RWPE2 (cell line): ENCODE results near the gene CLBA1.

ENCODE experiments used
- ATAC-seq: fragments of 200-7000 bp; cut with Tn5 transposase; 3 replicates; pipeline ENCODE4 v1.9.1; 2021; ENCODE audit warnings: low read depth
- DNase-seq: peaks from one replicate; pipeline ENCODE4 v3.0.0-alpha.2; 2020; ENCODE audit warnings: low spot score
- H3K27ac ChIP-seq: fragments of 450-650 bp; 2 replicates; pipeline ENCODE4 v1.5.1; 2017; ENCODE audit warnings: mild to moderate bottlenecking; ENCODE audit not compliant: poor library complexity, severe bottlenecking
- H3K27me3 ChIP-seq: fragments of 250-450 bp; sonication (Bioruptor Pico); 2 replicates; pipeline ENCODE4 v1.5.1; 2021; ENCODE audit warnings: mild to moderate bottlenecking, moderate library complexity; ENCODE audit not compliant: insufficient read depth, poor library complexity, severe bottlenecking
- H3K36me3 ChIP-seq: fragments of 250-450 bp; sonication (Bioruptor Pico); 2 replicates; pipeline ENCODE4 v1.5.1; 2020; ENCODE audit warnings: low read depth, mild to moderate bottlenecking, moderate library complexity
- H3K4me1 ChIP-seq: fragments of 250-450 bp; sonication (Bioruptor Pico); 2 replicates; pipeline ENCODE4 v1.5.1; 2021; ENCODE audit warnings: mild to moderate bottlenecking, moderate library complexity; ENCODE audit not compliant: insufficient read depth, poor library complexity, severe bottlenecking
- H3K4me3 ChIP-seq: fragments of 250-450 bp; sonication (Bioruptor Pico); 2 replicates; pipeline ENCODE4 v1.5.1; 2021; ENCODE audit warnings: mild to moderate bottlenecking, moderate library complexity; ENCODE audit not compliant: severe bottlenecking
- H3K9me3 ChIP-seq: fragments of 250-450 bp; sonication (Bioruptor Pico); 2 replicates; pipeline ENCODE4 v1.5.1; 2021; ENCODE audit warnings: mild to moderate bottlenecking, moderate library complexity; ENCODE audit not compliant: severe bottlenecking
- TF ChIP-seq, protein P1 (sequence below): fragments of 450-650 bp; IDR thresholded peaks from one replicate; pipeline ENCODE4 v1.5.1; 2017; ENCODE audit warnings: mild to moderate bottlenecking, moderate library complexity; ENCODE audit not compliant: poor library complexity, severe bottlenecking

CLBA1 gene

DNA sequence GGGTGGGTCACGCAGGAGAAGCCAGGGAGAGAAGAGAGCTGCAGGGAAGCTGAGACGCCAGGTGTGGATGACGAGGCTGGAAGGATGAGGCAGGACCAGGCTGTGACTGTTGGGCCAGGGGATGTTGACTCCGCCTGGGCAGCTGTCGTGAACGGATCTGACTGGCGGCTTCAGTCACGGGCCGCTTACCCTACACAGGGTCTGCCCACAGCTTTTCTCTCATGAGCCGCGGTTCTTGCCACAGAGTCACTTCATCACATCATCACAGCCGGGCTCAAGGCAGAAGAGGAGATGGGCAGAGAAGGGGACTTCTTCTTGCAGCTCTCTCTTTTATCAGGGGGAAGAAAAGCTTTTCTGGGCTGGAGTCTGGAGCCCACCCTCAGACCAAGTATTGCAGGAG is 7.7 kb downstream of the CLBA1 start:
- Histone ChIP-seq H3K9me3 (no peaks in the 10 kb centered on the region), H3K4me3 (no peak overlapping the region), H3K36me3 (peaks cover 45% of the 10 kb centered on the region), H3K4me1 (no peaks in the 10 kb centered on the region), H3K27me3 (no peaks in the 10 kb centered on the region), H3K27ac (no peak overlapping the region)
- no peak for ATAC-seq
- peak; percentile 57 for DNase-seq
- TF ChIP-seq, protein P1, sequence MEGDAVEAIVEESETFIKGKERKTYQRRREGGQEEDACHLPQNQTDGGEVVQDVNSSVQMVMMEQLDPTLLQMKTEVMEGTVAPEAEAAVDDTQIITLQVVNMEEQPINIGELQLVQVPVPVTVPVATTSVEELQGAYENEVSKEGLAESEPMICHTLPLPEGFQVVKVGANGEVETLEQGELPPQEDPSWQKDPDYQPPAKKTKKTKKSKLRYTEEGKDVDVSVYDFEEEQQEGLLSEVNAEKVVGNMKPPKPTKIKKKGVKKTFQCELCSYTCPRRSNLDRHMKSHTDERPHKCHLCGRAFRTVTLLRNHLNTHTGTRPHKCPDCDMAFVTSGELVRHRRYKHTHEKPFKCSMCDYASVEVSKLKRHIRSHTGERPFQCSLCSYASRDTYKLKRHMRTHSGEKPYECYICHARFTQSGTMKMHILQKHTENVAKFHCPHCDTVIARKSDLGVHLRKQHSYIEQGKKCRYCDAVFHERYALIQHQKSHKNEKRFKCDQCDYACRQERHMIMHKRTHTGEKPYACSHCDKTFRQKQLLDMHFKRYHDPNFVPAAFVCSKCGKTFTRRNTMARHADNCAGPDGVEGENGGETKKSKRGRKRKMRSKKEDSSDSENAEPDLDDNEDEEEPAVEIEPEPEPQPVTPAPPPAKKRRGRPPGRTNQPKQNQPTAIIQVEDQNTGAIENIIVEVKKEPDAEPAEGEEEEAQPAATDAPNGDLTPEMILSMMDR, result no peak

DNA sequence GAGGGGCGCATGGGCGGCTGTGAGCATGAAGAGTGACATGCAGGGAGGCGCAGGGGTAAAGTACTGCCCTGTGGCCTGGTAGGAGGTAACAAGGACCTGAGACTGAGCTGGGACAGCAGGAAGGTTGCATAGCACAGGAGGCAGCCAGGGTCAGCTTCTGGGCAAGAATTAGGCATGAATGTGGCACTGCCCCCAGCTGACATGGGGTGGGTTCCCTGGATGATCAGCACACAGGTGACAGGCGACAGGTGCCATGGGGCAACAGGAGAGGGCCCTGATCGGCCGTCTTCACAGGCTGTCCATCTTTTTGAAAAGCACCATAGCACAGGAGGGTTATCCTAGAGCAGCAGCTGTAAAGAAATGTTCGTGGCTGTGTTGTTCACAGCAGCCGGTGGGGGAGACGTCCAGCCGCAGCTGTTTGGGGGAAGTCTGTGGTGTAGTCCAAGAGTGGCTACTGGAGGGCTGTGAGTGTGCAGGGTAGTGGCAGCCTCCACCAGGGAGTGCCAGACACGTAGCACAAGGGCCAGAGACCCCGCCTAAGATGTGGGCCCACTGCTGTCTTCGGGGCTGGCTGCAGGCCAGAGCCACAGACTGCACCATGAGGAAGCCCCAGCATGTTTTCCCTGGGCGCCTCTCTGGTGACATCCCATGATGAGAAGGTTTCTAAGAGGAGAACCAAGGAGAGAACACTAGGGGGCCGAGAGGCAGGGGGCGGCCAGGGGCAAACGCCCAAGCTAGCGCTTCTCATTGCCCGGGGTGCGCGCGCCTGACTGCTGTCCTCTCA is 8.4 kb downstream of the CLBA1 start:
- Histone ChIP-seq H3K4me1 (no peaks in the 10 kb centered on the region), H3K36me3 (peaks cover 45% of the 10 kb centered on the region), H3K27me3 (no peaks in the 10 kb centered on the region), H3K27ac (no peak overlapping the region), H3K4me3 (no peak overlapping the region), H3K9me3 (no peaks in the 10 kb centered on the region)
- DNase-seq (peak; percentile 67), ATAC-seq (no peak)
- TF ChIP-seq, protein P1, result no peak

DNA sequence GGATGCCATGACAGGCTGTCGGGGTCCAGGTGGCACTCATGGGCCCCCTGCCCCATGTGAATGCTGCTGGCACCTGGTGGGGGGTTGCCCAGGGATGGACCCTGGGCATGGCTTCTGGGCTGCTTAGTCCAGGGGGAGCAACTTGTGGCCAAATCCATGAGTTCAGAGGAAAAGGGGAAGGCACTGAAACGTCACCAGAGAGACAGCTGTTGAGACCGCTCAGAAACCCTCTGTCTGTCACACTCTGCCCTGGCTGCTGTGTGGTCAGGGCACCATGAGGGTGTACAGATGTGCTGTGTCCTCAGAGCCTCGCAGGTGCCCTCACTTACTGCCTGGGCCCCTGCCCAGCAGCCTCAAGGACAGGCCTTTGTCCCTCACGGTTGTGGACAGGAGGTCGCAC is 9.4 kb downstream of the CLBA1 start:
- Histone ChIP-seq H3K36me3 (peaks cover 49% of the 10 kb centered on the region), H3K27ac (no peak overlapping the region), H3K4me3 (no peak overlapping the region), H3K27me3 (no peaks in the 10 kb centered on the region), H3K4me1 (no peaks in the 10 kb centered on the region), H3K9me3 (no peaks in the 10 kb centered on the region)
- DNase-seq, result peak; percentile 54
- TF ChIP-seq, protein P1, result no peak
- 0 out of 3 replicates have a peak, but pooled peaks have one; percentile 2 for ATAC-seq

DNA sequence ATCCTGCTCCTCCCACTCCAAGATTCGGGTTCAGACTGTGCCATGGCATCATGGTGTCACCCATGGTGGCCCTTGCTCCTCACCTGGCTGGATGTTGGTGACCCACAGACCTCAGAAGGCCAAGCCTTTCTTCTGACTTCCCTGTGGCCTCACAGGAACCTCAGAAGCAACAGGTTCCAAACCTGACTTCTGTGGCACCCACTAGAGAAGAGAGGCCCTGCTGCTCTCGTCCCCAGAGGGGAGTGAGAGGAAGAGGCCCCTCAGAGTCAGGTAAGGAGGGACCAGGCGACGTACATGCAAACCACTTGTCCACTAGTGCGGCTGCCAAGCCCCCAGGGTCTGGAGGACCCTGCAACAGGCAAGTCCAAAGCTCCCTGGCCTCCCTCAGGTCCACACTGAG is 10.4 kb downstream of the CLBA1 start:
- H3K27me3 ChIP-seq, result no peaks in the 10 kb centered on the region
- H3K27ac ChIP-seq, result no peak overlapping the region
- DNase-seq (peak; percentile 70), ATAC-seq (no peak)
- TF ChIP-seq, protein P1, result no peak
- no peak overlapping the region for H3K4me3 ChIP-seq
- H3K4me1 ChIP-seq, result no peaks in the 10 kb centered on the region
- no peaks in the 10 kb centered on the region for H3K9me3 ChIP-seq
- peaks cover 49% of the 10 kb centered on the region for H3K36me3 ChIP-seq

DNA sequence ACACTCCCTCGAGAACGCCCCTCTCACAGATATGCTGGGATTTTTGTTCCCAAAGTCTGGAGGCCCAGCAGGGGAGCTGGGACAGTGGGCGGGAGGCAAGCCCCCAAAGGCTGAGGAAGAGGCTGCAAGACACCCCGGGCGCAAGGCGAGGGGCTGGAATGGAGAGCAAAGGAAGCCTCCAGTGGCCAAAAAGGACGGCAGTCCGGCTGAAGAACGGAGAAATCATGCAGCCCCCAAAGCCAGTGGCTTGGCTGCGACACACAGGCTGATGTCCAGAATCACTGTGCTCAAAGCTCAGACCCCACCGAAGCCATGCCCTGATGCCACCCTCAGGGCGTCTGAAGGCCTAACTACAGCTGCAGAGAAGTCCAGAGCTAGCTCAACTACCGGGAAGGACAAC is 10.9 kb downstream of the CLBA1 start:
- H3K4me1 ChIP-seq, result no peaks in the 10 kb centered on the region
- no peaks in the 10 kb centered on the region for H3K27me3 ChIP-seq
- TF ChIP-seq, protein P1, result no peak

More for the DNA sequence above, 10.9 kb downstream of the CLBA1 start:
- DNase-seq (peak; percentile 60), ATAC-seq (no peak)
- Histone ChIP-seq H3K9me3 (no peaks in the 10 kb centered on the region), H3K36me3 (peaks cover 45% of the 10 kb centered on the region), H3K27ac (no peak overlapping the region), H3K4me3 (no peak overlapping the region)
